ENCODE measurements around the gene SLC25A38.
A peak's percentile ranks its signal among the peaks of the same experiment; 100 is the strongest.

SLC25A38 gene

GRCh38 chr3:39378088-39378487 lies 5.1 kb upstream of the SLC25A38 start:
- peak; percentile 53 for DNase-seq

- no peak for DNase-seq
Measured at GRCh38 chr3:39378957-39379777, 4.0 kb upstream of the SLC25A38 start.

- DNase-seq = no peak
Measured at GRCh38 chr3:39379778-39380155, 3.4 kb upstream of the SLC25A38 start.

GRCh38 chr3:39381432-39381831 lies 1.7 kb upstream of the SLC25A38 start:
- DNase-seq = no peak

- peak; percentile 96 for DNase-seq
Measured at GRCh38 chr3:39383881-39384664, 903 bp downstream of the SLC25A38 start.

- no peak for DNase-seq
Measured at GRCh38 chr3:39384665-39385000, 1.5 kb downstream of the SLC25A38 start.

GRCh38 chr3:39385456-39386090 lies 2.4 kb downstream of the SLC25A38 start:
- DNase-seq = no peak

- no peak for DNase-seq
Measured at GRCh38 chr3:39386318-39386717, 3.1 kb downstream of the SLC25A38 start.

GRCh38 chr3:39387411-39387975 lies 4.3 kb downstream of the SLC25A38 start:
- DNase-seq = no peak

- no peak for DNase-seq
Measured at GRCh38 chr3:39388153-39388552, 5.0 kb downstream of the SLC25A38 start.

- no peak for DNase-seq
Measured at GRCh38 chr3:39388741-39389248, 5.6 kb downstream of the SLC25A38 start.

- DNase-seq = no peak
Measured at GRCh38 chr3:39390181-39390580, 7.0 kb downstream of the SLC25A38 start.

- DNase-seq = no peak
Measured at GRCh38 chr3:39396690-39397089, 13.5 kb downstream of the SLC25A38 start.

- DNase-seq = no peak
Measured at GRCh38 chr3:39398700-39399099, 15.5 kb downstream of the SLC25A38 start.

- no peak for DNase-seq
Measured at GRCh38 chr3:39401983-39402382, 18.8 kb downstream of the SLC25A38 start.

GRCh38 chr3:39404943-39405686 lies 21.9 kb downstream of the SLC25A38 start:
- DNase-seq = no peak

- DNase-seq = no peak
Measured at GRCh38 chr3:39405687-39406367, 22.7 kb downstream of the SLC25A38 start.

GRCh38 chr3:39406368-39407258 lies 23.4 kb downstream of the SLC25A38 start, which contains the start of gene RPSA:
RPSA (plus strand) TSS chr3:39406720; CDS start chr3:39407654, 934 bp downstream.
- DNase-seq = peak; percentile 97

- no peak for DNase-seq
Measured at GRCh38 chr3:39407259-39407629, 24.1 kb downstream of the SLC25A38 start.

GRCh38 chr3:39407773-39408492 lies 24.8 kb downstream of the SLC25A38 start:
- DNase-seq = no peak
